Endothelial cell of umbilical vein (primary cell): ENCODE results near the gene CD2AP.

Experiments used
- POLR2A ChIP-seq: IDR thresholded peaks from 2 replicates; pipeline ENCODE4 v1.6.1; 2012; ENCODE audit warnings: low read depth, mild to moderate bottlenecking, control low read depth, low read length
- TF ChIP-seq, protein P1 (sequence below), 2 donors: IDR thresholded peaks; 1 replicate in 1 of 2; 2 replicates in 1 of 2; pipeline ENCODE4 v1.5.1; 2011; ENCODE audit warnings: low read length in 2 of 2, mild to moderate bottlenecking in 2 of 2, moderate library complexity in 2 of 2, control low read depth in 1 of 2, inconsistent platforms in 1 of 2, low read depth in 1 of 2; ENCODE audit not compliant: insufficient read depth in 1 of 2; ENCODE audit errors: extremely low read depth in 1 of 2
- TF ChIP-seq, protein P2 (sequence below): IDR thresholded peaks from 2 replicates; pipeline ENCODE4 v1.6.1; 2011; ENCODE audit not compliant: insufficient read depth, insufficient read length

DNA sequence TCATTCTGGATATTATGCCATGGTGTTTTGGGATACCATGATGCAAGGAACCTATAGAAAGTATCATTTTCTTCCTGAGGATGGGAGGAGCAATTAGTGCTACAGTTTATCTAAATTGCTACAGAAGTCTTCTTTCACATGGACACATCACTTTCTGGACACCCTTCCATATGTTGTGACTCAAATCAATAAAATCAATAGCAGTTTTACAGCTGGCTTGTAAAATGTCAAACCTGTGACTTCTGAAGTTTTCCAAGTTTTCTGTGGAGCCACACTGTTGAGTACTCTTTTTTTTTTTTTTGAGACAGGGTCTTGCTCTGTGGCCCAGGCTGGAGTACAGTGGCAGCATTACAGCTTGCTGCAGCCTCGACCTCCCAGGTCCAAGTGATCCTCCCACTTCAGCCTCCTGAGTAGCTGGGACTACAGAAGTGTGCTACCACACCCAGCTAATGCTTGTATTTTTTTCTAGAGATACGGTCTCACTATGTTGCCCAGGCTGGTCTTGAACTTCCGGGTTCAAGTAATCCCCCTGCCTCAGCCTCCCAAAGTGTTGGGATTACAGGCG, 24.1 kb upstream of the CD2AP start:
- TF ChIP-seq, protein P1, sequence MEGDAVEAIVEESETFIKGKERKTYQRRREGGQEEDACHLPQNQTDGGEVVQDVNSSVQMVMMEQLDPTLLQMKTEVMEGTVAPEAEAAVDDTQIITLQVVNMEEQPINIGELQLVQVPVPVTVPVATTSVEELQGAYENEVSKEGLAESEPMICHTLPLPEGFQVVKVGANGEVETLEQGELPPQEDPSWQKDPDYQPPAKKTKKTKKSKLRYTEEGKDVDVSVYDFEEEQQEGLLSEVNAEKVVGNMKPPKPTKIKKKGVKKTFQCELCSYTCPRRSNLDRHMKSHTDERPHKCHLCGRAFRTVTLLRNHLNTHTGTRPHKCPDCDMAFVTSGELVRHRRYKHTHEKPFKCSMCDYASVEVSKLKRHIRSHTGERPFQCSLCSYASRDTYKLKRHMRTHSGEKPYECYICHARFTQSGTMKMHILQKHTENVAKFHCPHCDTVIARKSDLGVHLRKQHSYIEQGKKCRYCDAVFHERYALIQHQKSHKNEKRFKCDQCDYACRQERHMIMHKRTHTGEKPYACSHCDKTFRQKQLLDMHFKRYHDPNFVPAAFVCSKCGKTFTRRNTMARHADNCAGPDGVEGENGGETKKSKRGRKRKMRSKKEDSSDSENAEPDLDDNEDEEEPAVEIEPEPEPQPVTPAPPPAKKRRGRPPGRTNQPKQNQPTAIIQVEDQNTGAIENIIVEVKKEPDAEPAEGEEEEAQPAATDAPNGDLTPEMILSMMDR (IDR thresholded peaks at IDR 0.05; ENCODE audit: extremely low read depth in 1 of 2, insufficient read depth in 1 of 2, low read depth in 1 of 2, low read length in 2 of 2), result no peak
- no peak for TF ChIP-seq POLR2A
- TF ChIP-seq, protein P2, sequence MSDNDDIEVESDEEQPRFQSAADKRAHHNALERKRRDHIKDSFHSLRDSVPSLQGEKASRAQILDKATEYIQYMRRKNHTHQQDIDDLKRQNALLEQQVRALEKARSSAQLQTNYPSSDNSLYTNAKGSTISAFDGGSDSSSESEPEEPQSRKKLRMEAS, result no peak
